DOHH2 (cell line): Measurements from ENCODE around the gene RIN1.
"Not testable (repeated sequence)": the region's sequence is repeated elsewhere in the genome, so short reads cannot be mapped to it uniquely, and the experiment has no call there.

Experiments used
- H3F3A ChIP-seq: fragments of 200-600 bp; sonication (generic), shearing (Covaris generic); 2 replicates; pipeline ENCODE4 v1.6.0; 2016; ENCODE audit warnings: antibody characterized with exemption, mild to moderate bottlenecking; ENCODE audit not compliant: control insufficient read depth, insufficient read depth
- H3K27ac ChIP-seq: fragments of 200-600 bp; sonication (generic); 2 replicates; pipeline ENCODE4 v1.5.1; 2014; ENCODE audit warnings: low read depth, mild to moderate bottlenecking, low read length, moderate library complexity
- H3K27me3 ChIP-seq: fragments of 200-600 bp; sonication (generic); 2 replicates; pipeline ENCODE4 v1.6.1; 2014; ENCODE audit warnings: mild to moderate bottlenecking, low read length, mixed read lengths; ENCODE audit not compliant: control insufficient read depth
- H3K36me3 ChIP-seq: fragments of 200-600 bp; sonication (generic); 2 replicates; pipeline ENCODE4 v1.6.1; 2014; ENCODE audit warnings: mild to moderate bottlenecking, low read length, moderate library complexity, mixed read lengths; ENCODE audit not compliant: control insufficient read depth
- H3K4me1 ChIP-seq: fragments of 200-600 bp; sonication (generic); 2 replicates; pipeline ENCODE4 v1.6.1; 2014; ENCODE audit warnings: mild to moderate bottlenecking, low read length, mixed read lengths; ENCODE audit not compliant: control insufficient read depth
- H3K4me2 ChIP-seq: fragments of 200-600 bp; sonication (generic); 2 replicates; pipeline ENCODE4 v1.6.0; 2014; ENCODE audit warnings: mild to moderate bottlenecking, low read length, moderate library complexity
- H3K4me3 ChIP-seq: fragments of 200-600 bp; sonication (generic); 2 replicates; pipeline ENCODE4 v1.5.1; 2014; ENCODE audit warnings: mild to moderate bottlenecking, low read length, mixed read lengths
- H3K79me2 ChIP-seq: fragments of 200-600 bp; sonication (generic); 2 replicates; pipeline ENCODE4 v1.6.1; 2014; ENCODE audit warnings: mild to moderate bottlenecking, low read length, mixed read lengths; ENCODE audit not compliant: control insufficient read depth
- H3K9me2 ChIP-seq: fragments of 200-600 bp; sonication (generic); replicated peaks from 2 replicates; pipeline ENCODE4 v1.6.1; 2014; ENCODE audit warnings: mild to moderate bottlenecking, low read length, mixed read lengths; ENCODE audit not compliant: control insufficient read depth
- H3K9me3 ChIP-seq: fragments of 200-600 bp; sonication (generic); 2 replicates; pipeline ENCODE4 v1.6.1; 2014; ENCODE audit warnings: antibody characterized with exemption, low read length, mixed read lengths; ENCODE audit not compliant: control insufficient read depth, insufficient read depth
- H4K20me1 ChIP-seq: fragments of 200-600 bp; sonication (generic); 2 replicates; pipeline ENCODE4 v1.6.0; 2014; ENCODE audit warnings: low read depth, mild to moderate bottlenecking, antibody characterized with exemption, low read length, moderate library complexity; ENCODE audit not compliant: control insufficient read depth, insufficient read depth
- CTCF ChIP-seq: fragments of 200-600 bp; sonication (generic); IDR thresholded peaks from one replicate; pipeline ENCODE4 v1.5.1; 2014; ENCODE audit warnings: antibody characterized with exemption, mild to moderate bottlenecking, low read depth, low read length; ENCODE audit not compliant: poor library complexity, severe bottlenecking
- EZH2phosphoT487 ChIP-seq: fragments of 200-600 bp; sonication (generic); IDR thresholded peaks from 2 replicates; pipeline ENCODE4 v1.6.1; 2017; ENCODE audit warnings: borderline replicate concordance, mild to moderate bottlenecking, antibody characterized with exemption, low read length, moderate library complexity, mixed read lengths

RIN1 gene

GRCh38 chr11:66336234-66337102, at the start of gene RIN1:
Gene RIN1 (minus strand): TSS chr11:66336434. CDS start chr11:66336402, 32 bp downstream.
- Histone ChIP-seq H3K9me2 (no peaks in the 10 kb centered on the region), H3F3A (no peaks in the 10 kb centered on the region), H3K4me3 (no peak within 1 kb of the TSS), H3K27ac (no peak within 1 kb of the TSS), H3K79me2 (no peaks in the 10 kb centered on the region), H3K27me3 (no peaks in the 10 kb centered on the region), H3K36me3 (peaks cover 39% of the 10 kb centered on the region), H3K4me2 (no peak within 1 kb of the TSS), H3K4me1 (peaks cover 9% of the 10 kb centered on the region), H4K20me1 (no peaks in the 10 kb centered on the region), H3K9me3 (no peaks in the 10 kb centered on the region)
- TF ChIP-seq CTCF: peak; percentile 37
- TF ChIP-seq EZH2phosphoT487: no peak

GRCh38 chr11:66384316-66384715, 48.1 kb upstream of the RIN1 start:
- not testable (repeated sequence) for H3K27ac ChIP-seq, H3K9me2 ChIP-seq, H3F3A ChIP-seq, H3K9me3 ChIP-seq, H3K27me3 ChIP-seq, H3K79me2 ChIP-seq, H3K4me2 ChIP-seq, H3K36me3 ChIP-seq, H4K20me1 ChIP-seq, H3K4me3 ChIP-seq
- peaks cover 21% of the 10 kb centered on the region for H3K4me1 ChIP-seq

- not testable (repeated sequence) for H3K36me3 ChIP-seq, H3K4me1 ChIP-seq, H3K4me2 ChIP-seq, H3K9me3 ChIP-seq, H3K27me3 ChIP-seq, H3K4me3 ChIP-seq, H3K79me2 ChIP-seq, H3K27ac ChIP-seq, H3K9me2 ChIP-seq, H4K20me1 ChIP-seq, H3F3A ChIP-seq
These were observed 44.0 kb upstream of the RIN1 start for GRCh38 chr11:66380264-66380663.

GRCh38 chr11:66373690-66374287, 37.6 kb upstream of the RIN1 start:
- not testable (repeated sequence) for H3K27me3 ChIP-seq, H3K27ac ChIP-seq

GRCh38 chr11:66373265-66373664, 37.0 kb upstream of the RIN1 start:
- H3K27ac ChIP-seq: peak overlapping the region; percentile 94
- H4K20me1 ChIP-seq: no peaks in the 10 kb centered on the region
- TF ChIP-seq CTCF: no peak

More at GRCh38 chr11:66373690-66374287, 37.6 kb upstream of the RIN1 start:
- not testable (repeated sequence) for H3K9me3 ChIP-seq, H3K9me2 ChIP-seq, H3K4me3 ChIP-seq, H3K4me2 ChIP-seq, H4K20me1 ChIP-seq
- Histone ChIP-seq H3K79me2 (peaks cover 26% of the 10 kb centered on the region), H3F3A (peaks cover 17% of the 10 kb centered on the region), H3K4me1 (peaks cover 29% of the 10 kb centered on the region), H3K36me3 (peaks cover 27% of the 10 kb centered on the region)

More at GRCh38 chr11:66373265-66373664, 37.0 kb upstream of the RIN1 start:
- H3K36me3 ChIP-seq: peaks cover 32% of the 10 kb centered on the region
- H3K9me3 ChIP-seq: no peaks in the 10 kb centered on the region
- H3K4me1 ChIP-seq: peaks cover 29% of the 10 kb centered on the region
- H3K4me3 ChIP-seq: no peak overlapping the region
- no peaks in the 10 kb centered on the region for H3K9me2 ChIP-seq
- H3K4me2 ChIP-seq: peak overlapping the region; percentile 75
- H3K79me2 ChIP-seq: peaks cover 26% of the 10 kb centered on the region
- H3F3A ChIP-seq: peaks cover 17% of the 10 kb centered on the region
- peaks cover 5% of the 10 kb centered on the region; the same call in 1 of the 2 replicates for H3K27me3 ChIP-seq
